ENCODE results near the gene TBXAS1.

DNA sequence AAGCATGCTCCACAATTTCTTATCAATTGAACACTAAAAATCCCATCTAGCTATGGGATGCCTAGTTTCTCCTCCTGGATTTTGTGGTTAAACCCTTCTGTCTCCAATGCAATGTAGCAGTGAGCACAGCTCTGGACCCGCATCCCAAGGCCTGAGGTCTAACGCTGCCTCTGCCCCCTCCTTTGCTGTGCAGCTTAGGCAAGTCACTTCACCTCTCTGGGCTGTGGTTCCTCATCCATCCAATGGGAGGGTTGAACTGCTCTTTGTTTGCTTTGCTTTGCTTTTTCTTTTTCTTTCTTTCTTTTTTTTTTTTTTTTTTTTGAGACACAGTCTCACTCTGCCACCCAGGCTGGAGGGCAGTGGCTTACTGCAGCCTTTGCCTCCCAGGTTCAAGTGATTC lies 164.5 kb downstream of the TBXAS1 start:
- no peak for TF ChIP-seq CTCF (conservative IDR thresholded peaks at IDR 0.05)
- no peak for TF ChIP-seq EZH2 (IDR thresholded peaks at IDR 0.05; ENCODE audit: low read depth)
